LNCAP (cell line): ENCODE data around the gene TULP3.

Experiments
- TF ChIP-seq, protein P1 (sequence below): fragments of 450-650 bp; IDR thresholded peaks from 2 replicates; pipeline ENCODE4 v1.5.1; 2017; ENCODE audit warnings: mild to moderate bottlenecking

Gene TULP3

DNA sequence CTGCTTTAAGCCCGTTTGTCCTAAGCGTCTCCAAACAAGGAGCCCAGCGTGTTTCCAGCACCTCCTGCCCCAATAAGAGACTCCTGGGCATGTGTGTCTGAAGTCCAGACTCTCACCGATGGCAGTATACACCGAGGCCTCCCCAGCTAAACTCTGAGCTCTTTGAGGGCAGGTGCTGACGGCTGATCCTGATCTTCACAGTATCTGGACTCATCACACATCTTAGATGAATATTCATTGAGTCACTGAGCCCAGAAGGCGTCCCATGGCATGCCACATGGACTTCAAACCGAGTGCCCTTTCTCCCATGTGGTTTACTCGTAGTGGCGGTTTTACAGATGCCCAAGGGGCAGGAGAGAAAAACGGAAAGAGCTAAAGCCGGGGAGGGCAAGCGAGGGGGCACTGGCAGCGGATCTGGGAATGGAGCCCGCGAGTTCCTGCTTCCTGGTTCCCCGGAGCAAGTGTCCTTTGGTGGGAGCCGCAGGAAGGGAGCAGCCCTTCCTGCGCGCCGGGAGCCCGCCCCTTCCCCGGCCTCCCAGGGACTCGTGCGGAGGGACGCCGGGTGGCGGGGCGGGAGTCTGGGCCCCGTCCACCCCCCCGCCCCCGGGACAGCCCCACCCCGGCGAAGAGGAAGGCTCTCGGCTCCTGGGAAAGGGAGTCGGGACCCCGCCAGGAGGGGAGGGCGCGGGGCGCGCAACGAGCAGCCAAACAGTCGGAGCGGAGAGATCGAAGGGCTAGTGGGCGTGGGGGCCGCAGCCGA is 67.9 kb downstream of the TULP3 start:
- TF ChIP-seq, protein P1, sequence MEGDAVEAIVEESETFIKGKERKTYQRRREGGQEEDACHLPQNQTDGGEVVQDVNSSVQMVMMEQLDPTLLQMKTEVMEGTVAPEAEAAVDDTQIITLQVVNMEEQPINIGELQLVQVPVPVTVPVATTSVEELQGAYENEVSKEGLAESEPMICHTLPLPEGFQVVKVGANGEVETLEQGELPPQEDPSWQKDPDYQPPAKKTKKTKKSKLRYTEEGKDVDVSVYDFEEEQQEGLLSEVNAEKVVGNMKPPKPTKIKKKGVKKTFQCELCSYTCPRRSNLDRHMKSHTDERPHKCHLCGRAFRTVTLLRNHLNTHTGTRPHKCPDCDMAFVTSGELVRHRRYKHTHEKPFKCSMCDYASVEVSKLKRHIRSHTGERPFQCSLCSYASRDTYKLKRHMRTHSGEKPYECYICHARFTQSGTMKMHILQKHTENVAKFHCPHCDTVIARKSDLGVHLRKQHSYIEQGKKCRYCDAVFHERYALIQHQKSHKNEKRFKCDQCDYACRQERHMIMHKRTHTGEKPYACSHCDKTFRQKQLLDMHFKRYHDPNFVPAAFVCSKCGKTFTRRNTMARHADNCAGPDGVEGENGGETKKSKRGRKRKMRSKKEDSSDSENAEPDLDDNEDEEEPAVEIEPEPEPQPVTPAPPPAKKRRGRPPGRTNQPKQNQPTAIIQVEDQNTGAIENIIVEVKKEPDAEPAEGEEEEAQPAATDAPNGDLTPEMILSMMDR = no peak

DNA sequence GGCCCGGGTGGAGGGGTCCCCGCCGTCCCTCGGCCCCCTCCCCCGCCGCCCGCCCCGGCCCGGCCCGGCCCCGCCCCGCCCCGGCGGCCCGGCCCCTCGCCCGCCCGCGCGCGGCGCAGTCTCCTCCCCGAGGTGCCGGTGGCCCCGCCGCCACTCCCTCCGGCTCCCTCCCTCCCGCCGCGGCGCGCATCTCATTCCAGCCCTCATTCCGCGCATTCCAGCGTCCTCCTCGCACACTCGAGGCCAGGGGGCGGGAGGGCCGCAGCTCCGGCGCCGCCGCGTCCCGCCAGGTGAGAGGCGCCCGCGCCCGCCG is 68.5 kb downstream of the TULP3 start, which contains the start of gene TEAD4:
TEAD4 (plus strand) TSS at position 206 of the 313 bp plus-strand sequence.
- TF ChIP-seq, protein P1 = no peak

DNA sequence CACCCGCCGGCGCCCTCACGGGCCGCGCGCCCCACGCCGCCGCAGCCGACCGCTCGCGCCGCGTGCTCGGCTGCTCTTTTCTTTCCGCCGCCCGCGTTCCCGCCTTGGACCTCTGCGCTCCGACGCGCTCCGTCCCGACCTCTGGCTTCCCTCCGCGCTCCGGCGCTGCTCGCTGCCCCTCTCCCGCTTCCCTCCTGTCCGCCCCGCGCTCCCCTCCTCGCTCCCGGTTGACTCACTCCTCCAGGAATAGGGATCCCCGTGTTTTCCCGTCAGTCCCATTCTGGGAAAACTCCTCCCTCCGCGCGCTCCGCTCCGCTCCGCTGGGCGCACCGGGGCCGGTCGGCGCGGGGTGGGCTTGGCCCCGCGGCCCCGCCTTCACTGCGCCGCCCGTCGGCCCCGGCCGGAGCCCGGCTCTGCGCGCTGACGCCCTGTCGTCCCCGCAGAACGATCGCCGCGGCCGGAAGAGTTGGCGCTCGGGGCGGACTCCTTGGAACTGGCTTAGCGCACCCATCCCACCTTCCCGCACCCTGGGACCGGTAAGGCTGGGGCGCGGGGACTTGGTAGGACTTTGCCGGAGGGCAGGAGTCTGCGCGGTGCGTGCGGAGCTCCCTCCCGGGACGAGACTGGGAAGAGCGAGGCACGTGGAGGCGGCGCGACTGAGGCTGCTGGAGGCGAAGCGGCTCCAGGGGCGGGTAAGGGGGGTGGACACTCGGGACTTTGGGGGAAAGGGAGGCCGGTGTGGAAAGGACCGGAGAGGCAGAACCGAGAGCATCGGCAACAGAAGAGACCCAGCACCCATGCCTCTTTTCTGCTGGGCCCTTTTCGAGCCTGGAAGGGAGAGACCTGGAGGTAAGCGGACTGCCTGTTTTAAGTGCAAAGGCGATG is 69.1 kb downstream of the TULP3 start:
- TF ChIP-seq, protein P1 = no peak

DNA sequence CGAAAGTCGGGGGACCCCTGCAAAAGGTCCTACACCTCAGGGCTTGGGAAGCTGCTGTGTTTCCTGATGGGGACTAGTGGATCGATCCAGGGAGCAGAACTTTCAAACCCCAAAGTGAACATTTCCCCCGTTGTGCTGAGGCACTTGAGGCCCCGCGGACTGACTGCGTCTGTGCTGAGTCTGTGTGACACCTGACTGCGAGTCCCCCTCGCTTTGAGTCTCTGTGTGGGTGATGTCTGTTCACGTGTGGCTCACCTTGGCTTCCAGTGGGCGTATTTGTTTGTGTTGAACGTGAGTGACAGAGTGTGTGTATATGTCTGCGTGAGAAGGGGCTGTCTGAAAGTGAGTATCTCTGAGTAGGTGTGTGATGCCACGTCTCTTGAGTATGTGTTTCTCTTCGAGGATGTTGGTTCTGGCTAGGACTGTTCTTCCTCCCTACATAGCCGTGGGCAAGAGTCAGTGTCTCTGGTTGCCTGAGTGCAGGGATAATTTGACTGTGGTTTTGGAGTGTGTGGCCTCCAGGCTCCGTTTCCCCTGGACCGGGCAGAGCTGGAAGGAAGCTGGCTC is 69.8 kb downstream of the TULP3 start:
- TF ChIP-seq, protein P1 = no peak

DNA sequence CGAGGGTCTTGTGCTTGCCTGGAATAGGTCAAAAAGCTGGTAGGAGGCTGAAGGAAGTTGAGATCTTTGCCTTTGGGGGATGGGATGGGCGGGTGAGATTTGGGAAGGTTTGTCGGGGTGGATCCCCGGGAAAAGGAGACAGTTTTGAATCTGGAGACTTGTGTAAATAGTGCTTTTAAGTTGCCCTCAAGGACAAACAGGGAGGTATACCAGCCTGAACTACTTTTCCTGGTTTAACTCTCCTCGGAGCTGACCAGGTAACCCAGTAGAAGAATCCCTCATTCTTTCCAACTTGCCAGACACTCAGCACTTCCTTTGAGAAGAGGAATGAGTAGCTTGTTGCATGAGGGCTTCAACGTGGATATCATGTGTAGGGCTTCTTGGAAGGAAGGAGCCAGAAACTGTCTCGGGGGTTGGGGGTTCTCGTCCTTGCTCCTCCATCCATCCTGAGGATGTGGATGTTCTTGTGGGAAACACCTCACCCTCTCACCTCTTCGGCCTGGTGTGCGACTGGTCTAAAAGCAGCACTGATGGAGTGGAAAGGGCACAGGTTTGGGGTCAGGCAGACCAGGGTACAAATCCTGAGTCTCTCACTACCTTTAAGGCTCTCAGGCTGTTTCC is 70.4 kb downstream of the TULP3 start:
- TF ChIP-seq, protein P1 = no peak

DNA sequence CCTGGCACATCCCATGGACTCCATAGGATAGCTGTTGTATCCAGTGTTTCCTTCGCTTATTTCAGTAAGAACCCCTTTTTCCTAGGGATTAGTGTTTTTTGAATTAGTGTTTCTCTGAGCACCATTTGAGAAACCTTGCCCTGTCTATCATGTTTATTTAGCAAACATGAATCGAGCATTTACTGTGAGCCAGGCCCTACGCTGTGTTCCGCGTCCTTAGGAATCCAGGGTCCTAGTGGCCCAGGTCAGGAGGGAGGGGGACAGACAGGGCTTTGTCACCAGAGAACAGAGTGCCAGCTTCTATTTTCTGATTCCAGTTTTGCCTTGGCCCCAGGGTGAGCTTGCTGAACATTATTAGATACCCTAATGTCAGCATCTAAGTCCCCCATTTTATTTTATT is 71.0 kb downstream of the TULP3 start:
- TF ChIP-seq, protein P1 = no peak

DNA sequence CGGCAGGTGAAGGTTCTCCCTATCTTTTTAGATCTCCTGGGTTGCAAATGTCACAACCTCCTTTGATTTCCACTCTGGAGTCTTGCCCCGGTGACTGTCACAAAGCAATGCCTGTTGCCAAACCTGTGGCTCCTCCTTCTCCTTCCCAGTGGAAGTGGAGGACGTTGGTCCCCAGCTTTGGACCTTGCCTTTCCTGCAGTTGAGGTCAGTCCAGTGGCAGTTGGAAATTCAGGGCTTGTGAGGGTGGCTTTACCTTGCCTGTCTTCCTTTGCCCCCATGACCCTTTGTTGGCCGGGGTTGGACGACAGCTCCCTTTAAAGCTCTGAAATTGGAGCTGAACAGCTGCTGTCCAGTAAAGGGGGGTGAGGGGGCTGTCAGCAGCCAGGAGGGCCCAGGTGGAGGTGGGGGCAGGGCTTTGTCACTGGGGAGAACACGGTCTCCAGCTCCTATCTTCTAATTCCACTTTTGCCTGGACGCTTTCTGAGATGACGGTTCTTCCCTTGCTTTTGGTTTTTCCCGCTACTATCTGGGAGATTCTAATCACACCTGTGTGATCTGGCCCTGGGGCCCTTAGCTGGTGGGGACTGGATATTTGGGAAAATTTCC is 72.6 kb downstream of the TULP3 start:
- TF ChIP-seq, protein P1 = no peak
